Measurements from ENCODE around the gene CEBPE. TPM values are rescaled to one million over a fixed set of nuclear protein-coding genes. Genes with fewer than 3 reads are reported as not detected.

Gene CEBPE
- total RNA-seq, 4 donors from 2014 or later = not detected

DNA sequence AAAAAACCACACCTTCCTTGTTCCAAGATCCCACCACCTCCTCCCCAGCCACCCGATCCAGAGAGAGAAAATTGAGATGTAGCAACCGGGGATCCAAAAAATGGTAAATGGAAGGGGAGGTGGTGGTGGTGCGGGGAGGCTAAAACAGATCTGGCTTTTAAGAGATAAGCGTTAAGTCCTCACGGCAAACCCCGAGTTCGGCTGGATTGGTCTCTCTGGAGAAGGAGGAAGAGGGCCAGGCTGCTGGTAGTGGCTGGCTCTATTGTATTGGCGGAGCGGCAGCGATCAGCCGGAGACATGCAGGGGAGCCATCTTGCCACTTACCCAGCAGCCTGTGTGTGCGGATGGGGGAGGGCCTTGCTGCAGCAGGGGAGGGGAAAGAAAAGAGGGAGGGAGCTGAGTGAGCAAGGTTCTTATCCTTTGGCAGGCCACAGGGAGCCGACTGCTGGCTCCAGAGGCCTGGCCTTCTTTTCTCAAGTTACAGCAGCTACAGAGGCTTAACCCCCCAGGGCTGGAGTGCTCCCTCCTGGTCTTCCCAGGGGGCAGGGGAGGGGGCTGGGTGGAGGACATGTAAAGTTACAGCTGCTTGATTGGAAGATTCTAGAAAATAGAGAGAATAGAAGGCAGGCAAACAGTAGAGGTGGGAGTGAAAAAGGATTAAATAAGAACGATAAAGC, 47.7 kb downstream of the CEBPE start:
- TF ChIP-seq POLR2A (IDR thresholded peaks at IDR 0.05) = peak in 1 of 2 donors; percentile 28
- no peak for TF ChIP-seq CTCF (IDR thresholded peaks at IDR 0.05)
- peak; percentile 72 to 87 (median 87) for DNase-seq
- no peaks in the 10 kb centered on the region for H3K9me3 ChIP-seq
- no peaks in the 10 kb centered on the region for H3K27me3 ChIP-seq
- peak overlapping the region; percentile 46 to 75 (median 64) for H3K4me3 ChIP-seq
- peak overlapping the region; percentile 62 to 73 (median 70) for H3K27ac ChIP-seq
- peaks cover 0 to 65% (median 2%) of the 10 kb centered on the region in 3 donors for H3K36me3 ChIP-seq
- peaks cover 0 to 39% (median 7%) of the 10 kb centered on the region in 4 donors for H3K4me1 ChIP-seq

DNA sequence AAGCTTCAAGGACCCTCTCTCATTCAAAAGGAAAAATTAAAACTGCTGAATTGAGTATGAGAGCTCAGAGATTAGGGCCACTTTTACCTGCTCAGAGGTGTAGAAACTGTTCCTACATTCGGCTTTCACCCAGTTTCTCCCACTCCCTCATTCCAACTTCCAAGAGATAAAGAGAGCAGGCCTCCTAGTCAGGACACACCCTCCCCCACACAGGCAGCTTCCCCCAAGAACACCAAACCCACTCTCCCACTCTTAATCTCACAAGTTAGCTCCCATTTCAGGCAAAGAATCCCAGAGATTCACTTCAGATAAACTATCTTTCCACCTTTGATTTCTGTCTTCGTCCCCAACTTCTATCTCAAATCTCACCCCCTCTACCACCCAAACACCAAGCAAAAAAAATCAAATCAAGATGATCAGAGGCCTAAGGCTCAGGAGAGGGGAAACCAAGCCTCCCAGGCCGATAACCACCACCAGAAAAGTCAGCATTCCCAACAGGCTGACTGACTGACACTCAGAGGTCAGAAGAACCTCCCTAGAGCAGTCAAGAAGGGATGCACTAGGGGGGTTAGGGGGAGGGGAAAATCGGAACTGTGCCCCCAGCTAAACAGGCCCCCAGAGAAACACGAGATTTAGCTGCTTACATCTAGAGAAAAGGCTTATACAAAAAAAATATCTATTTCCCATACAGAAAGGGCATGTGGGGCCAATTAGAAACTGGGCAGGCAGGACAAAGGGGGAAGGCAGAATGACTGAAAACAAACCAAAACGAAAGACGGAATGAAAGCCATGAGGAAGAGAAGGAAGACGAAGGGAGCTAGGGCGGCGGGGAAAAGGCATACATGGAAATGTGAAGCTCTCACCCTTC, 48.6 kb downstream of the CEBPE start:
- H3K4me3 ChIP-seq = peak overlapping the region; percentile 46 to 75 (median 64)
- peak overlapping the region in 2 of 4 donors; percentile 62 to 68 for H3K27ac ChIP-seq
- no peaks in the 10 kb centered on the region for H3K27me3 ChIP-seq
- TF ChIP-seq CTCF (IDR thresholded peaks at IDR 0.05) = no peak
- TF ChIP-seq POLR2A (IDR thresholded peaks at IDR 0.05) = no peak
- H3K4me1 ChIP-seq = peaks cover 0 to 34% (median 7%) of the 10 kb centered on the region in 4 donors
- H3K9me3 ChIP-seq = no peaks in the 10 kb centered on the region
- peaks cover 0 to 65% (median 2%) of the 10 kb centered on the region in 3 donors for H3K36me3 ChIP-seq
- peak in 2 of 3 donors; percentile 12 to 24 for DNase-seq

- Histone ChIP-seq H3K36me3 (peaks cover 0 to 65% (median 2%) of the 10 kb centered on the region in 3 donors), H3K9me3 (no peaks in the 10 kb centered on the region), H3K4me3 (no peak overlapping the region), H3K27ac (peak overlapping the region in 1 of 4 donors; percentile 21), H3K4me1 (peaks cover 0 to 34% (median 7%) of the 10 kb centered on the region in 4 donors), H3K27me3 (no peaks in the 10 kb centered on the region)
- peak in 2 of 3 donors; percentile 44 to 46 for DNase-seq
- no peak for TF ChIP-seq CTCF (IDR thresholded peaks at IDR 0.05)
- no peak for TF ChIP-seq POLR2A (IDR thresholded peaks at IDR 0.05)
Measured at GRCh38 chr14:23069413-23069806, 49.6 kb downstream of the CEBPE start.

- peaks cover 0 to 34% (median 7%) of the 10 kb centered on the region in 4 donors for H3K4me1 ChIP-seq
- DNase-seq = peak; percentile 71 to 91 (median 73)
- H3K36me3 ChIP-seq = peaks cover 0 to 65% (median 2%) of the 10 kb centered on the region in 3 donors
- peak overlapping the region in 2 of 4 donors; percentile 18 to 21 for H3K27ac ChIP-seq
- TF ChIP-seq POLR2A (IDR thresholded peaks at IDR 0.05) (no peak), CTCF (IDR thresholded peaks at IDR 0.05) (peak; percentile 93 to 99 (median 98))
- H3K4me3 ChIP-seq = no peak overlapping the region
- no peaks in the 10 kb centered on the region for H3K27me3 ChIP-seq
- H3K9me3 ChIP-seq = no peaks in the 10 kb centered on the region
Measured at GRCh38 chr14:23068789-23069412, 50.2 kb downstream of the CEBPE start.
